ENCODE data around the gene RNU1-3.
"Not testable (repeated sequence)": the region's sequence is repeated elsewhere in the genome, so short reads cannot be mapped to it uniquely, and the experiment has no call there.

DNA sequence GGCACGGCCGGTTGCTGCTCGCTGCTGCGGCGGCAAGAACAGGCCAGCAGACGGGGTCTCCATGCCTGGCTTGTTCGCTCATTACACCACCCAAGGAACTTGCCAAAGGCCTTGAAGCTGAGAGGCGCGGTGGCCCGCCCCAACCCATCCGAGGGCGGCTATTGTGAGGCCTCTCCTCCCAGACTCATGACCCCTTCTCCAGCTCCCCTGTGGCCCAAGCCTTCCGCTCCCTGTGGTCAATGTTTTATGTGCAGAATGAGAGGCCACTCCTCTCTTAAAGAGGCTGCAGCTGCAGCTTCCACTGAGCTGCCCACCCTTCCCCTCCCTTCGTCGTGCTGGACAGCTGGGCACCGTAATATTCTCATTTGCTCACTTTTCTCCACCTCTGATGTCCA, 27.6 kb upstream of the RNU1-3 start:
- TF ChIP-seq, protein P1, sequence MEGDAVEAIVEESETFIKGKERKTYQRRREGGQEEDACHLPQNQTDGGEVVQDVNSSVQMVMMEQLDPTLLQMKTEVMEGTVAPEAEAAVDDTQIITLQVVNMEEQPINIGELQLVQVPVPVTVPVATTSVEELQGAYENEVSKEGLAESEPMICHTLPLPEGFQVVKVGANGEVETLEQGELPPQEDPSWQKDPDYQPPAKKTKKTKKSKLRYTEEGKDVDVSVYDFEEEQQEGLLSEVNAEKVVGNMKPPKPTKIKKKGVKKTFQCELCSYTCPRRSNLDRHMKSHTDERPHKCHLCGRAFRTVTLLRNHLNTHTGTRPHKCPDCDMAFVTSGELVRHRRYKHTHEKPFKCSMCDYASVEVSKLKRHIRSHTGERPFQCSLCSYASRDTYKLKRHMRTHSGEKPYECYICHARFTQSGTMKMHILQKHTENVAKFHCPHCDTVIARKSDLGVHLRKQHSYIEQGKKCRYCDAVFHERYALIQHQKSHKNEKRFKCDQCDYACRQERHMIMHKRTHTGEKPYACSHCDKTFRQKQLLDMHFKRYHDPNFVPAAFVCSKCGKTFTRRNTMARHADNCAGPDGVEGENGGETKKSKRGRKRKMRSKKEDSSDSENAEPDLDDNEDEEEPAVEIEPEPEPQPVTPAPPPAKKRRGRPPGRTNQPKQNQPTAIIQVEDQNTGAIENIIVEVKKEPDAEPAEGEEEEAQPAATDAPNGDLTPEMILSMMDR (IDR thresholded peaks at IDR 0.05), result not testable (repeated sequence)
- not testable (repeated sequence) for TF ChIP-seq POLR2A (IDR thresholded peaks at IDR 0.05)

Measured in uterus (tissue), 2 donors.